ENCODE measurements around the gene TNPO3.
"Not testable (repeated sequence)": the region's sequence is repeated elsewhere in the genome, so short reads cannot be mapped to it uniquely, and the experiment has no call there.

Gene TNPO3

DNA sequence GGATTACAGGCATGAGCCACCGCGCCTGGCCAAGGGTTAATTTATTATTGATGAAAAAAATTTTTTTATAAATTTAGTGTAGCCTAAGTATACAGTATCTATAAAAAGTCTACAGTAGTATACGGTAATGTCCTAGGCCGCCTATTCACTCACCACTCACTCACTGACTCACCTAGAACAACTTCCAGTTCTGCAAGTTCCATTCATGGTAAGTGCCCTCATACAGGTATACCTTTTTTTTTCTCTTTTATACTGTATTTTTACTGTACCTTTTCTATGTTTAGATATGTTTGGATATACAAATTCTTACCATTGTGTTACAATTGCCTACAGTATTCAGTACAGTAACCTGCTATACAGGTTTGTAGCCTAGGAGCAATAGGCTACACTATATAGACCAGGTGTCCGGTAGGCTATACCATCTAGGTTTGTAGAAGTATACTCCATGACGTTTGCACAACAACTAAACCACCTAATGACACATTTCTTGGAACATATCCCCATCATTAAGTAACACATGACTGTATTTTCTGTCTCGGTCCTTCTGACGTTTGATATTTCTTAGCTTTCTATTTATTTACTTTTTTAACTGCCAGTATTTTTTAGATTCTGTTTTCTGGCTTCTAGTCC lies 93.8 kb downstream of the TNPO3 start:
- DNase-seq (ENCODE audit: low spot score): no peak

DNA sequence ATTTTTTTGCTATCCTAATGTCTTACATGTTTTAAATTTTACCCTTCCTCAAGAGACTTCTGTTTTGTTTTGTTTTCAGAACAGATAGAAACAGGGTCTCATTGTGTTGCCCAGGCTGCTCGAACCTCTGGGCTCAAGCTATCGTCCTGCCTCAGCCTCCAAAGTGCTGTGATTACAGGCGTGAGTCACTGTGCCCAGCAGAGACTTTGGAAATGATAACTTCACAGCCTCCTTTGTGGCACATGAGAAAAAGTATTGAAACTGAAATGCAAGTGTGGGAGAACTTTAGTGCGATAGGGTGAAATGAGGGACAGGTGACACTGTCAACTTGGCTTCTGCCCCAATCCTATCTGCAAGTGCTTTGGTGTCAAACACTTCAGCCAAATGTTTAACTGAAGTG lies 95.6 kb downstream of the TNPO3 start:
- no peak for DNase-seq (ENCODE audit: low spot score)

DNA sequence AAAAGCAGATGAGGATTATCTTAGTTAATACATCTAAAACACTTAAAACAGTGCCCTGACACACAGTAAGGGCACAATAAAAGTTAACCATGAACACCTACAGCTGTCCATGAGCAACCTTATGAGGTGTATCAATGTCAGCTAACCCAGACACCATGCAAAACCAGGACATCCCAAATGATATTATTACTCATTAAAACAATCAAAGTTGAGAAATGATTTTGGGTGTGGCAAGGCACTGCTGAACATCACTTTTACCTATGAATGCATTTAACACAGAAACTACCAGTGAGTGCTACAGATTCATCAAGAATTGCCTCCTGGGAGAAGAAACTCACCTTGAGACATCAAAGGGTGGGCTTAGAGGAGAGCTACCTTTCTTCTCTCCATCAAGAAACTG lies 98.9 kb downstream of the TNPO3 start:
- no peak for DNase-seq (ENCODE audit: low spot score)

DNA sequence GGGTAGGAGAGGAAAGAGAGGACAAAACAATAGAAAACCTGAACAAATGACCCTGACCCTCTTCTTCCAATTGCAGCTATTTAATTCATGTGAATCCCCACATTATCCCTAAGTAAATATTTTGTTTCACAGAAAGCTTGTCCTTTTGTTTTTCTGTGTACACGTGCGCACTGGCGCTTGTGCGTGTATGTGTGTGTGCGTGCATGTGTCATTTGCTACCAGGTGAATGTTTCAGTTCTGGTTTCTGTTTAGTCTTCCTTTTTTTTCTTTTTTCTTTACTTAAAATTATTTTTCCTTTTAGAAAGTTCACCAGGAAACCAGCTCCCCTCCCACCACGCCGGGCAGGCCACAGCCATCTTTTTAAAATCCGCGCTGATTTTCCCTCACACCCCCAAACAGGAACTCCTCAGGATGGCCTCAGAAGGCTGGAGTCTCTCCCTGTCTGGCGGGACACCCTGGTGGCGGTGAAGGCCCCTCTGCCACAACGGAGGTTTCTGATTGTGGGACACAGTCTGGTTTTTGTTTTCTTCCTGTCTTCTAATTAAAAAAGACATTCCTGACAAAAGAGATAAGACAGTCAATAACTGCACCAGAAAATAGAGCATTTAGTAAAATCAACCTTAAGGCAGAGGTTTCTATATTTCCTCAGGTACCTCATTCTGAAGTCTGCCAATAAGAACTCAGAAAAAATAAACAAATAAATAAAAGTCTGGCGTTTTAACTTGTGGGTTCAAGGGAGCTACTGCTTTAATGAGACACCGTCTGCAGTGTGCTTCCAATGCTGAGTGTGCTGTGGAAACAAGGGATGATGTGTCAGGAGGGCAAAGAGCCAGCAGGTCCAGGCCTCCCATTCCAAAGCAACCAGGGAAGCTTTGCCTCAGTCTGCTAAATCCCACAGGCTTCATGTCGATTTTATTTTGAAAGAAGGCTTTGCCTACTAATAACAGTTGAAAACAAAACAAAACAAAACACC lies 99.8 kb downstream of the TNPO3 start:
- DNase-seq (ENCODE audit: low spot score): no peak

DNA sequence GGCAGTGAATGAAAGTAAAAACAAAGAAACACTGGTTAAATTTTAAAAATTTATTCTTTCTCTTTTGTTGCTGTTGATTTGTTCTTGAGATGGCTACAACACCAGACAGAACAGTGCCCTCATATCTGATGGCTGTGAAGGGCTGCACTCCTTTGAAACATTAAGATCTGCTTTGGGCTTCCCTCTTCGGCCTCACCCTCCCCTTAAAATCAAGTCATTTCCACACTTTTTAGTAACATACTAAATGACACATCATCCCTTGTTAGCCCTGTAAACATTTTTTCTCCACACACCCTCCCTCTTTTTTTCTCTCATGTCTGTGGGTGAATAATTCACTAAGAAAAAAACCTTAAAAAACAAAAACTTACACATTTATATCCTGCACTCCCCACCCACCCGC lies 100.8 kb downstream of the TNPO3 start:
- no peak for DNase-seq (ENCODE audit: low spot score)

DNA sequence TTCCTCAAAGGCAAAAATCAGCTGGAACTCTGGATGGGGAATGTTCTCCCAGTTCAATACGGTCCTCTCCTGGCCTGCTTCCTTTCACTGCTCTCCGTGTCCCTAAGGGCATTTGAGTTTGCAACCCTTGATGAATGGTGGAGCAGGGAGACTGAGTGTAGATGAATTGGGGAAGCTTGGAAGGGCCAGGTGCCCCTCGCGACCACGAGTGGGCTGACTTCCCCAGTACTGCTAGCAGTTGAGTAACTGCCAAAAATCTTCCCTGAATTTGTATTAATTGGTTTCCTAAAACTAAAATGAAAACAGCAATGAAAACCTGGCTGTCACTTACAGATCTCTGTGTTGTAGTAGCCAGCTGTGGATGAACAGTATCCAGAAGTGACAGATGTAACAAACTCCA lies 103.6 kb downstream of the TNPO3 start:
- no peak for DNase-seq (ENCODE audit: low spot score)

DNA sequence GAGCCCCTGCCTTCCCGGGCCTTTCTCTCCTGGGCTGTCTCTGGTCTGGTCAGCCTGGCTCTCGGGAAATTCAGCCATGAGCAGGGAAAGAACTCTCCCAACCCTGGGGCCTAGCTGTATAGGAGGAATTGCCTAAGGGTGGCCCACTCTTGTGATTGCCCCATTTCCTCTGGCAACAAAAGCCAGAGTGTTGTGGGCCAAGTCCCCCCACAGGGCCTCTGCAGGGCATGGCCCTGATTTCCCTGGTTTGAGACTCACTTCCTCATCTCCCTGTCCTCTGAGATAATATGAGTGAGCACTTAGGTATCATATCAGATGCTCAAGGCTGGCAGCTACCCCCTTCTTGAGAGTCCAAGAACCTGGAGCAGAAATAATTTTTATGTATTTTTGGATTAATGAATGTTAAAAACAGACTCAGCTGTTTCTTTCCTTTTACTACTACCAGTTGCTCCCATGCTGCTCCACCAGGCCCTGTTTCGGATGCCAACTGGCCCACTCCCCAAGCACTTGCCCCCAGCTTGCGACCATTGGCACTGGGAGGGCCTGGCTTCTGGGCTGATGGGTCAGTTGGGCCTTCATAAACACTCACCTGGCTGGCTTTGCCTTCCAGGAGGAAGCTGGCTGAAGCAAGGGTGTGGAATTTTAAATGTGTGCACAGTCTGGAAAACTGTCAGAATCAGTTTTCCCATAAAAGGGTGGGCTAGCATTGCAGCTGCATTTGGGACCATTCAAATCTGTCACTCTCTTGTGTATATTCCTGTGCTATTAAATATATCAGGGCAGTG lies 105.7 kb downstream of the TNPO3 start:
- no peak for DNase-seq (ENCODE audit: low spot score)

DNA sequence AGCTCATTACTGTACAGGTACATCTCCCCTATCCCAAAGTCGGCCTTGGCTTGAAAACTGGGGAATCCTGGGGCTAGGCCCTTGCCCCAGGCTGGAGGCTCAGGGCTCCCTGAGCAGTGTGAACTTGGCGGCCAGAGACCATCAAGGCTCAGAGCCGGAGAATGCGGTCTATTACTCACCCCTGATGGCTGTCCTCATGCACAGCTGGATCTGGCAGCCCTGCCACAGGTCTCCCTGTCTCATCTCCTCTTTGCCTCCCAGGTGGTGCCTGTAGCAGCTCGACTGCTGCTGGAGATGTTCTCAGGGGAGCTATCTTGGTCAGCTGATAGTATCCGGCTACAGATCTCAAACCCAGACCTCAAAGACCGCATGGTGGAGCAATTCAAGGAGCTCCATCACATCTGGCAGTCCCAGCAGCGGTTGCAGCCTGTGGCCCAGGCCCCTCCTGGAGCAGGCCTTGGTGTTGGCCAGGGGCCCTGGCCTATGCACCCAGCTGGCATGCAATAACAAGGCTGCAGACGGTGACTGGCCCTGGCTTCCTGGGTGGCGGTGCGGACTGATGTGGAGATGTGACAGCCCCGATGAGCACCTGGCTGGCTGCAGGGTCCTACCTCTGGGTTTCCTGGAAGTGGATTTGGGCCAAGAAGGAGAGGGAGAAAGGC lies 106.5 kb downstream of the TNPO3 start:
- DNase-seq (ENCODE audit: low spot score): no peak

DNA sequence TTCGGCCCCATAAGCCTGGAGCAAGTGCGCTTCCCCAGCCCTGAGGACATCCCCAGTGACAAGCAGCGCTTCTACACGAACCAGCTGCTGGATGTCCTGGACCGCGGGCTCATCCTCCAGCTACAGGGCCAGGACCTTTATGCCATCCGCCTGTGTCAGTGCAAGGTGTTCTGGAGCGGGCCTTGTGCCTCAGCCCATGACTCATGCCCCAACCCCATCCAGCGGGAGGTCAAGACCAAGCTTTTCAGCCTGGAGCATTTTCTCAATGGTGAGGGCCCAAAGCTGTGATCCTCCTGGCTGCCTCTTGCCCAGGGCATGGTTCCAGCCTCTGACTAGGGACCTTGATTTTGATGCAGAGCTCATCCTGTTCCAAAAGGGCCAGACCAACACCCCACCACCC lies 107.1 kb downstream of the TNPO3 start:
- no peak for DNase-seq (ENCODE audit: low spot score)

DNA sequence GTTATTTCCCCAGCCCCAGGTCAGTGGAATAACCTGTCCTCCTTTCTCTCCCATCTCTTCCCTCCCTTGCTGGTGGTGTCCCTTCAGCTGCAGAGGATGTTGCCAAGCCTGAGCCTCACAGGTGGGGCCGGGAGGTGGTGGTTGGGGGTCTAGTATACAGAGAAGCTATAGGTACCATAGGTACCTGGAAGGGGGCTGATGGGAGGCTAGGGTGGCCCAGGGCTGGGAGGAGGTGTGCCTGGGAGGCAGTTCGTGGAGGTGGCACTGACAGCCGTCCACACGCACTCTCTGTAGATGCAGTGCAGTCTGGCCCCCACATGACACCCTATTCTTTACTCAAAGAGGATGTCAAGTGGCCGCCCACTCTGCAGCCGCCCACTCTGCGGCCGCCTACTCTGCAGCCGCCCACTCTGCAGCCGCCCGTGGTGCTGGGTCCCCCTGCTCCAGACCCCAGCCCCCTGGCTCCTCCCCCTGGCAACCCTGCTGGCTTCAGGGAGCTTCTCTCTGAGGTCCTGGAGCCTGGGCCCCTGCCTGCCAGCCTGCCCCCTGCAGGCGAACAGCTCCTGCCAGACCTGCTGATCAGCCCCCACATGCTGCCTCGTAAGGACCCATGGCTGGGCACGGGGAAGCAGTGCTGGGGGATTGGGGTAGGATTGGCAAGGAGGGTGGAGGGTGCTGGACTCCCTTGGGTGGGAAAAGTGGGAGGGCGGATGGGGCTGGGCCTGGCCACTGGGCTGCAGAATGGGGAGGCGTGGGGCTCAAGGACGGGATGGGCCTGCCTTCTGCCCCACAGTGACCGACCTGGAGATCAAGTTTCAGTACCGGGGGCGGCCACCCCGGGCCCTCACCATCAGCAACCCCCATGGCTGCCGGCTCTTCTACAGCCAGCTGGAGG lies 107.7 kb downstream of the TNPO3 start:
- DNase-seq (ENCODE audit: low spot score): no peak

DNA sequence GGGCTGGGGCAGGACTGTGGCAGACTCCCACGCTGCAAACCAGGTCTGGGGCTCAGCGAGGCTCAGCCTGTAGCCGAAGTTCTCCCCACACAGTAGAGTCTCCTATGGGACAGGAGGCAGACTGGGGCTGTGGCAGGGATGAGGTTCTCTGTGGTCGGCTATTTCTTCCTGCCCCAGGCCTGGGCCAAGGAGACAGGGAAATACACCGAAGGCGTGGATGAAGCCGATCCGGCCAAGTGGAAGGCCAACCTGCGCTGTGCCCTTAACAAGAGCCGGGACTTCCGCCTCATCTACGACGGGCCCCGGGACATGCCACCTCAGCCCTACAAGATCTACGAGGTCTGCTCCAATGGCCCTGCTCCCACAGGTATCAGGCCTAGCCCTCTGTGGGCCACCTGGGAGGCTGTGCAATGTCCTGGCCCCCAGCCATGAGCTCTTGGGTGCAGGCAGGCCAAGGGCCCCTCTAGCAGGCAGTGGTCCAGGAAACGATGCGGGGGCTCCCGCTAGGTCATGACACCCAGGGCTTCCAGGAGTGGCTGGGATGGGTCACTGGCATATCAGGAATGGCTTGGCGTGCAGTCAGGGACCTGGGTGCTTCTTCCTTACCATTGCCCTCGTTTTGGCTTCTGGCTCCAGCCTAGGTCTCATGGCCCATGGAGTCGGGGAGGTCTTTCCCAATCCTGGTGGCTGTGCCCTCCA lies 109.1 kb downstream of the TNPO3 start:
- no peak for DNase-seq (ENCODE audit: low spot score)

DNA sequence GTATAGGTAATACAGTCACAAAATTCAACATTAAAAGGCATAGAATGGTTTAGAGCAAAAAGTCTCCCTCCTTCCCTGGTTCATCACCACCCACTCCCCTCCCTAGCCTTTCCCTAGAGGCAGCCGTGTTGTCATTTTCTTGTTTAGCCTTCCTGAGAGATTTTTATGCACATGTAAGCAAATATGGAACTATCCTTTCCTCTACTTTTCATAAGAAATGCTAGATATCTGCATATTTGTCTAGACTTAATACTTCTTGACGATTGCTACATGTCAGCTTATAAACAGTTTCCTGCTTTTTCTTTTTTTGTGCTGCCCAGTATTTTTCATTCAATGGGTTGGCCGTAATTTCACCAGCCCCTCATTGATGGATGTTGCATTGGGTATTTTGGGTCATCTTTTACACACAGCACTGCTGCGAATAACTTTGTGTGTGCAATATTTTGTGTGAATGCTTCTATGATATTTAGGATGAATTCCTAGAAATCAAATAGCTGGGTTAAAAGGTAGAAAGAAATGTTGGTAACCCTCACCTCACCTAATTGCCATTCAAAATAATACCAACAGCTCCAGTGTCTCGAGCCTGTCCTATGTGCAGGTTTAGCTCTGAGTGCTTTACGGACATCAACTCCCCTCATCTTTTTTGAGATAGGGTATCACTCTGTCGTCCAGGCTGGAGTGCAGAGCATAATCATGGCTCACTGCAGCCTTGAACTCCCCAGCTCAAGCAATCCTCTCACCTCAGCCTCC lies 110.2 kb downstream of the TNPO3 start:
- no peak for DNase-seq (ENCODE audit: low spot score)

DNA sequence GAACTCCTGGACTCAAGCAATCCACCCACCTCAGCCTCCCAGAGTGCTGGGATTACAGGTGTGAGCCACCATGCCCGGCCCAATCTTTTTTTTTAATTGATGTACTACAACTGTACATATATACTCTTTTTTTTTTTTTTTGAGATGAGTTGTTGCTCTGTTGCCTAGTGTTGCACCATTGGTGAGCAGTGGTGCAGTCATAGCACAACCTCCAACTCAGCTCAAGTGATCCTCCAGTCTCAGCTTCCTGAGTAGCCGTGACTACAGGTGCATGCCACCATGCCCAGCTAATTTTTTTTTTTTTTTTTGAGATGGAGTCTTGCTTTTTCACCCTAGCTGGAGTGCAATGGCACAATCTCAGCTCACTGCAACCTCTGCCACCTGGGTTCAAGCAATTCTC lies 111.7 kb downstream of the TNPO3 start:
- DNase-seq (ENCODE audit: low spot score): not testable (repeated sequence)

DNA sequence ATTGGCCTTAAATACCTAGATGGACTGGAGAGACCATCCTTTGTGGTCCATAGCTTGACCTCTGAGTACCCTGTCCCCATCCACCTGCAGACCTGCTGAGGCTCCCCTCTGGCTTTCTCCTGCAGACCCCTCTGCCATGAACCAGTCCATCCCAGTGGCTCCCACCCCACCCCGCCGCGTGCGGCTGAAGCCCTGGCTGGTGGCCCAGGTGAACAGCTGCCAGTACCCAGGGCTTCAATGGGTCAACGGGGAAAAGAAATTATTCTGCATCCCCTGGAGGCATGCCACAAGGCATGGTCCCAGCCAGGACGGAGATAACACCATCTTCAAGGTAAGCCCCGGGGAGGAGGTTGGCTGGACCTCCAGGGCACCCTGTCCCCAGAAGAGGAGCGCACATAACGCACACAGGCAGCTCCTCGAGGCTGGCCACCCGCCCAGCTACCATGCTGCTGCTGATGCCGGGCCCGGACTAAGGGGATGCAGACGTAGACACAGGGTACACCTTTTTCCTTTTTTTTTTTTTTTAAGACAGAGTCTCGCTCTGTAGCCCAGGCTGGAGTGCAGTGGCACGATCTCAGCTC lies 112.9 kb downstream of the TNPO3 start:
- DNase-seq (ENCODE audit: low spot score): no peak

DNA sequence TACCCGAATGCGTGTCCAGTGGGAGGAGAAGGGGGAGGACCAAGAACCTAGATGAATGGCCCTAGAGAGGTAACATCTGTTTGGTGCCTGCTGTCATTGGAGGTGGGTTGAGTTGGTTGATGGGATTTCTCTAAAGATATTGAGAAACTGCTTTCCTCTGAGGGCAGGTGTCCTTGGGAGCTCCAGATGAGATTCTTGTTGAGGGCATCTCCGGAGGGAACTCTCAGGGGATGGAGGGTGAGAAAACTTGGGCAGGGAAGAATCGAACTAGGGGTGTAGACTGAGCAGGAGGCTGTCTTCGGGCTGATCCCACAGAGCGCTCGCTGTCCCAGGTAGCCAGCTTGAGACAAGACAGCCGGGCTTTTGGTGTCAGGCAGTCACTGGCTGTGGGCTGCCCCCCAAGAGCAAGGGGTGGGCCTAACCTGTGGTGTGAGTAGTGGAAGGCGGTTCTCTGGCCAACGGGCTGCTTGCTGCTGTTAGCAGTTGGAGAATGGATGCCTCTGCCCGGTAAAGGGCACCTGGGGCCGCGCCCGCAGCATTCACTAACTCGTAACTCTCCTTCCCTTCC lies 113.5 kb downstream of the TNPO3 start:
- DNase-seq (ENCODE audit: low spot score): no peak

DNA sequence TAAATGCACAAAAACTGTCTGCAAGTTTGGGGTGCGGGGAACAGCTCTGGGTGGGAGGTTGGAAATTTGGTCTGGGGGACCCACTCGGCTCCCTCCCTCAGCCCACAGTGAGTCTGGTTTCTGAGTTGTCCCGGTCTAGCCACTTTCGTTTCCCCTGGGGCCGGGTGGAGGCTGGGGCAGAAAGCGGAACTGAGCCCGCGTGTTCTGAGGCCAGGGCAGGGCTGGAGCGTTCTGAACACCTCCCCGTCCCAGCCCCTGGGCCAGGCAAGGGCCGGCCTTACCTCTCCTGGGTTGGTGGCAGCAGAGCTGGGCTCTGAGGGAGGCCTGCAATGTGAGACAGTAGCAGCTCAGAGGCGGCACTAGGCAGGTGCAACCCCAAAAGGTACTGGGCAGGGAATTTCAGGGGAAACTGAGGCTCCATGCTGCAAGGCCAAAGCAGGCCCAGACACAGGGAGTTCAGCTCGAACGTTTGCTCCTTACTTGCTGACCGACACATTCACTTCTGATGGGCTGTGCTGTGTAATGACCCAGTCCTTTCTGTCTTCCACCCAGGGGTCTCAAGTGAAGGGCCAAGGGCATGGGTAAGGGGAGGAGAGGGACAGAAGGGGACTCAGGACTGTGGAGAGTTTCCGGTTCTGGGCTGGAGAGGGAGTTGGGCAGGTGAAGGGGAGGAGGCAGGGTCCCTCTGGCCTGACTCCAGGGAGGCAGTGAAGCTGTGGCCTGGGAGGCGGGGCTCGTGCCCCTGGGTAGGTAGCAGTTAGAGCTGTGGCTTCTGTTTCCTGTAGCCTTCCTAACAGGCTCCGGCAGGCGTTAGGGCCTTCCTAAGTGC lies 114.2 kb downstream of the TNPO3 start:
- DNase-seq (ENCODE audit: low spot score): no peak

DNA sequence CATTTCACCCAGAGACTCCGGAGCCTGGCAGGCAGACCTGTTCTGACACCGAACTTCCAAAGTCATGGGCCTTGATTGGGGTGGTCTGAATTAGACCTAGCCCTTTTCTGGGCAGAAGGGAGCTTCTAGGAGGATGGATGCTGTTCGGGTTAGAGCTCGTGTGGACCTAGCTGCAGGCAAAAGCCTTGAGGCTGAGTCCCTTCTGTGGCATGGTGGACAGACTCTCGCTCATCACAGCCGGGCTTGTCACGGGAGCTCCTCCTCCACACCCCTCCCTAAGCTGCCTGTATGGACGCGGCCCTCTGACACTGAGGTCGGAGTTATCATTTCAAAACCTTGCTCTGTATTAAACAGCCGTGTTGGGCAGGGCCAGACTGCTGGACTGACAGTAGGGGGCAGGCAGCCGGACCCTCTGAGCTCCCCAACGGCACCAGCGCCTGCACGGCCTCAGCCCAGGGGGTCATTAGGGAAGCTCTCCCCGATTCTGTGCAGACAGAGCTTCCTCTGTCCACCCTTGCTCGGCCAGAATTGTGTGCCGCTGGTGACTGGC lies 115.0 kb downstream of the TNPO3 start:
- DNase-seq (ENCODE audit: low spot score): no peak

Data from COLO829 (cell line).